ENCODE results near the gene ANKRD44. TPM values are rescaled to one million over a fixed set of nuclear protein-coding genes. Genes with fewer than 3 reads are reported as not detected.

Gene ANKRD44
- total RNA-seq, 4 donors from 2014 or later = 11.0 to 25.8 (median 23.9) TPM

DNA sequence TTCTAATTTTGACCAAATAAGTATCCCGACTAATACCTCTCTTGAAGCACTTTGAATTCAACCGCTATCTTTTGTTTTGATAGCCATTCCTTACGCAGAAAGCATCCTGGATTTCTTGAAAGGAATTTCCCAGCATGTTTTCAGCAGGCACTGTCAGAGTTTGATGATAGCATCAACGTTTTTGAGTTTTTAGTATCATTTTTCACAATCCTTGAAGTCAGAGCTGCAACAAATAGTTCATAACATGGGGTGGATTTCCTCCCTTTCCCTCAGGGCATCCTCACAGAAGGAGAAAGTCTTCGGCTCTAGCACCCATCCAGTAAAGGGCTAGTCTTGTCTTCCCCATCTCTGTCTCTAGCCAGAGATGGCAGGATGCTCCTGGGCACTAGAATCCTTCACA lies 46.2 kb downstream of the ANKRD44 start:
- intact Hi-C loops (cut with DNase I) = no loop called here
- DNase-seq = no peak
- Histone ChIP-seq H3K27me3 (no peaks in the 10 kb centered on the region), H3K27ac (no peak overlapping the region), H3K36me3 (no peaks in the 10 kb centered on the region), H3K9me3 (no peaks in the 10 kb centered on the region), H3K4me3 (replicated peaks in 1 of 3) (no peak overlapping the region), H3K4me1 (no peaks in the 10 kb centered on the region)
- TF ChIP-seq POLR2A (IDR thresholded peaks at IDR 0.05) = no peak
- TF ChIP-seq, protein P1, sequence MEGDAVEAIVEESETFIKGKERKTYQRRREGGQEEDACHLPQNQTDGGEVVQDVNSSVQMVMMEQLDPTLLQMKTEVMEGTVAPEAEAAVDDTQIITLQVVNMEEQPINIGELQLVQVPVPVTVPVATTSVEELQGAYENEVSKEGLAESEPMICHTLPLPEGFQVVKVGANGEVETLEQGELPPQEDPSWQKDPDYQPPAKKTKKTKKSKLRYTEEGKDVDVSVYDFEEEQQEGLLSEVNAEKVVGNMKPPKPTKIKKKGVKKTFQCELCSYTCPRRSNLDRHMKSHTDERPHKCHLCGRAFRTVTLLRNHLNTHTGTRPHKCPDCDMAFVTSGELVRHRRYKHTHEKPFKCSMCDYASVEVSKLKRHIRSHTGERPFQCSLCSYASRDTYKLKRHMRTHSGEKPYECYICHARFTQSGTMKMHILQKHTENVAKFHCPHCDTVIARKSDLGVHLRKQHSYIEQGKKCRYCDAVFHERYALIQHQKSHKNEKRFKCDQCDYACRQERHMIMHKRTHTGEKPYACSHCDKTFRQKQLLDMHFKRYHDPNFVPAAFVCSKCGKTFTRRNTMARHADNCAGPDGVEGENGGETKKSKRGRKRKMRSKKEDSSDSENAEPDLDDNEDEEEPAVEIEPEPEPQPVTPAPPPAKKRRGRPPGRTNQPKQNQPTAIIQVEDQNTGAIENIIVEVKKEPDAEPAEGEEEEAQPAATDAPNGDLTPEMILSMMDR (IDR thresholded peaks at IDR 0.05) = no peak
- WGBS, 2 donors = 64 to 66% methylated on average over 5 of the region's 5 CpGs

DNA sequence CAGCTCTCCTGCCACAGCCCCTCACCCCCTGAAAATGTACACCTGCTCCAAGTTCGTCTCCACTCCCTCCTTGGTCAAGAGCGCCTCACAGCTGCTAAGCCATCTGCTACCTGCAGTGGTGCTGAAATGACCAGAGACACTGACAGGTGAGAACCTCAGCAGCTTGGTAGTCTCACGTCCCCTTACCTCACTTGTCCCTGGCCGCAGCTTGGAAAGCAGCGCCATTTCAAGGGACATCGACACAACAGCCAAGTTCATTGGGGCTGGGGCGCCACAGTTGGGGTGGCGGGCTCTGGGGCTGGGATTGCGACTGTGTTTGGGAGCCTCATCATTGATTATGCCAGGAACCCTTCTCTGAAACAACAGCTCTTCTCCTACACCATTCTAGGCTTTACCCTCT lies 47.5 kb downstream of the ANKRD44 start:
- DNase-seq = no peak

DNA sequence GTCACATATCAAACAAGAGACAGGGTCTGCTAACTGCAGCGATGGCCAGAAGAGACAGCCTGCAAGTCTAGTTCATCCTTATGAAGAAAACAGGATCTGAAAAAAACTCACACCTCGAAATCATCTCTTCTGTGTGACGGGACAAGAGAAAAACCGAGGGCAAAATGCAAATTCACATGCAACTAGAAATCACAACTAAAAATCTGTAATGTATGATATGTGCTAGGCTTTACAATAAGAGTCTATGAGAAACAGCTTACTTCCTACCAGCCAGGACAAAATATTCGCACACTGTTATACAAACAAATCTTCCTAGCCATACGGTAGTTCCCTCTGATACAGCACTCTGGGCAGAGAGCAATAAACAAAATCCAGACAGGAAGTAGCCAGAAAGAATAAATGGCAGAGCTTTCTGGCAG lies 48.8 kb downstream of the ANKRD44 start:
- no peak for DNase-seq
- H3K4me1 ChIP-seq = no peaks in the 10 kb centered on the region
- intact Hi-C loops (cut with DNase I) = no loop called here
- WGBS, 2 donors = 54 to 72% methylated on average over 6 of the region's 6 CpGs
- no peaks in the 10 kb centered on the region for H3K9me3 ChIP-seq
- no peak overlapping the region for H3K4me3 ChIP-seq (replicated peaks in 1 of 3)
- H3K36me3 ChIP-seq = no peaks in the 10 kb centered on the region
- H3K27me3 ChIP-seq = no peaks in the 10 kb centered on the region
- H3K27ac ChIP-seq = no peak overlapping the region
- TF ChIP-seq, protein P1 (IDR thresholded peaks at IDR 0.05) = no peak
- TF ChIP-seq POLR2A (IDR thresholded peaks at IDR 0.05) = no peak

More for the DNA sequence above, 47.5 kb downstream of the ANKRD44 start:
- WGBS, 2 donors = 95 to 97% methylated on average over 9 of the region's 9 CpGs
- no peak for TF ChIP-seq POLR2A (IDR thresholded peaks at IDR 0.05)
- TF ChIP-seq, protein P1 (IDR thresholded peaks at IDR 0.05) = no peak
- H3K36me3 ChIP-seq = no peaks in the 10 kb centered on the region
- H3K4me3 ChIP-seq (replicated peaks in 1 of 3) = no peak overlapping the region
- H3K27ac ChIP-seq = no peak overlapping the region
- intact Hi-C loops (cut with DNase I) = no loop called here
- no peaks in the 10 kb centered on the region for H3K4me1 ChIP-seq
- no peaks in the 10 kb centered on the region for H3K27me3 ChIP-seq
- no peaks in the 10 kb centered on the region for H3K9me3 ChIP-seq

DNA sequence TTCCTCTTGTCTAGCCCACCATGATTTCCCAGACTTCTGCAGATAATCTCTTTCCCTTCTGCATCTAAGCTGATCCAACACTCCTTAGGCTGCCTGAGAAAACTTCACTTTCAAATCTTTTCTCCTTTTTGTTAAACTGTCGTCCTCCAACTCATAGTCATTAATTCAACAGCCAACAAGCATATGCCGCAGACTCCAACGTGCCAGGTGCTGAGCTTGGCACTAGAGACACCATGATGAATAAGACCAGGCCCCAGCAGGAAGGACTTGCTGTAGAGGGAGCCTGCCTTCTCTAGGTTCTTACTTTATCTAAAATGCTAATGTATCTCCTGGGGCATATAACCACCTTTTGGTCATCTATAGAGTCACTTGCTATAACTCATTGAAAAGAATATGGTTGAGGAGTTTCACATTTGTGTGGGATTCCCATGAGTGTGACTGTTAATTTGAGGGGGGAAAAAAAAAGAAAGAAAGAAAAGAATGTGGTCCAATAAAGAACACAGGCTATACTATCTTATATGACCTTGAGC lies 51.0 kb downstream of the ANKRD44 start:
- no peak for DNase-seq
- intact Hi-C loops (cut with DNase I) = no loop called here
- Histone ChIP-seq H3K27ac (no peak overlapping the region), H3K27me3 (no peaks in the 10 kb centered on the region), H3K36me3 (no peaks in the 10 kb centered on the region), H3K4me3 (replicated peaks in 1 of 3) (no peak overlapping the region), H3K9me3 (no peaks in the 10 kb centered on the region), H3K4me1 (no peaks in the 10 kb centered on the region)
- TF ChIP-seq POLR2A (IDR thresholded peaks at IDR 0.05) = no peak
- TF ChIP-seq, protein P1 (IDR thresholded peaks at IDR 0.05) = no peak
- 91 to 97% methylated on average over 3 of the region's 3 CpGs for WGBS, 2 donors

DNA sequence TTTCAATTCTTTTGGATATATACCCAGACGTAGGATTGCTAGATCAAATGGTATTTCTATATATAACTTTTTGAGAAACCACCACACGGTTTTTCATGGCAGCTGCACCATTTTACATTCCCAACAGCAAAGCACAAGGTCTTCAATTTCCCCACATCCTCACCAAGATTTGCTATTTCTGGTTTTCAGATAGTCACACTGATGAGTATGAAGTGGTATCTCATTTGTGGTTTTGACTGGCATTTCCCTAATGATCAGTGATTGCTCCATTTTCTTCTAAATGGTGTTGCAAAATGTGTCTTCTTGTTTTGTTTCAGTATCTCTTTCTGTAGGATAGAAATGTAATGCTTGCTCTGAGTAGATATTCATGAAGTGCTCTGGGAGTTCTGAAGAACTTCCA lies 52.0 kb downstream of the ANKRD44 start:
- H3K9me3 ChIP-seq = no peaks in the 10 kb centered on the region
- H3K4me1 ChIP-seq = no peaks in the 10 kb centered on the region
- no peaks in the 10 kb centered on the region for H3K36me3 ChIP-seq
- intact Hi-C loops (cut with DNase I) = no loop called here
- H3K27me3 ChIP-seq = no peaks in the 10 kb centered on the region
- no peak for DNase-seq
- H3K27ac ChIP-seq = no peak overlapping the region
- WGBS, 2 donors = 86 to 93% methylated on average over 2 of the region's 2 CpGs
- H3K4me3 ChIP-seq (replicated peaks in 1 of 3) = no peak overlapping the region
- no peak for TF ChIP-seq POLR2A (IDR thresholded peaks at IDR 0.05)
- TF ChIP-seq, protein P1 (IDR thresholded peaks at IDR 0.05) = no peak
